CD4-positive, alpha-beta T cell treated with Interferon alpha-2 for 1 hour (primary cell): ENCODE data around the gene DCDC2.
A peak's percentile ranks its signal among the peaks of the same experiment; 100 is the strongest.
"Not testable (repeated sequence)": the region's sequence is repeated elsewhere in the genome, so short reads cannot be mapped to it uniquely, and the experiment has no call there.

Source experiments
- DNase-seq, 2 donors: peaks; one replicate each; pipeline ENCODE4 v3.0.0-alpha.2; 2020 to 2022

Gene DCDC2

GRCh38 chr6:24378473-24379097, 20.7 kb upstream of the DCDC2 start:
- no peak for DNase-seq

GRCh38 chr6:24376871-24377270, 19.0 kb upstream of the DCDC2 start:
- DNase-seq: no peak

GRCh38 chr6:24374612-24375011, 16.8 kb upstream of the DCDC2 start:
- no peak for DNase-seq

- not testable (repeated sequence) for DNase-seq
Measured at GRCh38 chr6:24365103-24365633, 7.3 kb upstream of the DCDC2 start.

- DNase-seq: not testable (repeated sequence)
Measured at GRCh38 chr6:24362363-24362762, 4.5 kb upstream of the DCDC2 start.

- DNase-seq: peak; percentile 79
Measured at GRCh38 chr6:24359640-24360454, 2.0 kb upstream of the DCDC2 start.

- no peak for DNase-seq
Measured at GRCh38 chr6:24358219-24358821, 461 bp upstream of the DCDC2 start.

GRCh38 chr6:24356310-24356973, 1.4 kb downstream of the DCDC2 start:
- DNase-seq: no peak

- no peak for DNase-seq
Measured at GRCh38 chr6:24355393-24355792, 2.5 kb downstream of the DCDC2 start.

GRCh38 chr6:24353861-24354260, 4.0 kb downstream of the DCDC2 start:
- no peak for DNase-seq

- no peak for DNase-seq
Measured at GRCh38 chr6:24352434-24352833, 5.4 kb downstream of the DCDC2 start.

- no peak for DNase-seq
Measured at GRCh38 chr6:24344976-24345375, 12.9 kb downstream of the DCDC2 start.

GRCh38 chr6:24340998-24341938, 16.6 kb downstream of the DCDC2 start:
- no peak for DNase-seq

- DNase-seq: no peak
Measured at GRCh38 chr6:24339932-24340331, 17.9 kb downstream of the DCDC2 start.

- no peak for DNase-seq
Measured at GRCh38 chr6:24334285-24334684, 23.6 kb downstream of the DCDC2 start.

- no peak for DNase-seq
Measured at GRCh38 chr6:24332317-24332716, 25.5 kb downstream of the DCDC2 start.

GRCh38 chr6:24330137-24330732, 27.6 kb downstream of the DCDC2 start:
- no peak for DNase-seq

- DNase-seq: no peak
Measured at GRCh38 chr6:24329451-24329850, 28.4 kb downstream of the DCDC2 start.

- DNase-seq: no peak
Measured at GRCh38 chr6:24329022-24329421, 28.8 kb downstream of the DCDC2 start.

- DNase-seq: no peak
Measured at GRCh38 chr6:24327756-24328155, 30.1 kb downstream of the DCDC2 start.

- no peak for DNase-seq
Measured at GRCh38 chr6:24325978-24326377, 31.9 kb downstream of the DCDC2 start.

GRCh38 chr6:24324617-24325016, 33.2 kb downstream of the DCDC2 start:
- DNase-seq: no peak
